ENCODE data around the gene CUX1.
"Not testable (repeated sequence)": the region's sequence is repeated elsewhere in the genome, so short reads cannot be mapped to it uniquely, and the experiment has no call there.

The CUX1 gene

DNA sequence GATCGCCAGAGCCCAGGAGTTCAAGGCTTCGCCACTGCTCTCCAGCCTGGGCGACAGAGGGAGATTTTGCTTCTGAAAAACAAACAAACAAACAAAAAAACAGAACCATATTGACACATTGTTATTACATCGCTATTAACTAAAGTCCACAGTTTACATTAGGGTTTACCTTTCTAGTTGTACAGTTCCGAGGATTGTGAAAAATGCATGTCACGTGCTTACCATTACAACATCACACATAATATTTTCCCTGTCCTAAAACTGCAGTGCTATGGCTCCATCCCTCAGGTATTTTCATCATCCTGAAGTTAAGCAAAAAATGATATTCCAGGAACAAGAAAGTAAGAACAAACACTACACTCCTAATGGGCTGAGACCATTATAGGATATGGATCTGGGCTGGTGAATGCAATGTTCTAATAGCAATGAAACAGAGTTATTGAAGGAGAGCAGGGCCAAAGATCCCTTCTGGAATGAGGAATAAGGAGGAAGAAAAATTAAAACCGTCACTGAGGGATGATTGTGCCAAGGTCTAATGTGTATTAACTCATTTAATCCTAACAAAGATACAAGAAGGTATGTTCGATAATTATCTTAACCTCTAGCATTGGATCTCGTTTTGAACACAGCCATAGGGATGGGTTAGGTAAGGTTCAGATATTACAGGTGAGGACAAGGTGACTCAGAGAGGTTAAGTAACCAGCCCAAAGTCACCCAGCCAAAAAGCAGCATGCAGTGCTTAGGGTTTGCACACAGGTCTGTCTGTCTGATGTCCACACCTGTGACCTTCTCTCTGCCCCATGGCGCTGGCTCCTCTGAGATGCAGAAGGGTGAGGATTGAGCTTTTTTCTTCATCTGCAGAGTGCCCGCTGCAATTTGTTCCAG is 14.0 kb upstream of the CUX1 start:
- no peak for DNase-seq (ENCODE audit: low spot score)

GRCh38 chr7:101804088-101804963 is 13.1 kb upstream of the CUX1 start:
- no peak for DNase-seq (ENCODE audit: low spot score)

GRCh38 chr7:101804967-101805366 is 12.5 kb upstream of the CUX1 start:
- DNase-seq (ENCODE audit: low spot score), result no peak

- no peak for DNase-seq (ENCODE audit: low spot score)
These were observed 4.8 kb upstream of the CUX1 start for GRCh38 chr7:101812595-101812994.

- no peak for DNase-seq (ENCODE audit: low spot score)
These were observed 3.9 kb upstream of the CUX1 start for GRCh38 chr7:101813402-101814019.

DNA sequence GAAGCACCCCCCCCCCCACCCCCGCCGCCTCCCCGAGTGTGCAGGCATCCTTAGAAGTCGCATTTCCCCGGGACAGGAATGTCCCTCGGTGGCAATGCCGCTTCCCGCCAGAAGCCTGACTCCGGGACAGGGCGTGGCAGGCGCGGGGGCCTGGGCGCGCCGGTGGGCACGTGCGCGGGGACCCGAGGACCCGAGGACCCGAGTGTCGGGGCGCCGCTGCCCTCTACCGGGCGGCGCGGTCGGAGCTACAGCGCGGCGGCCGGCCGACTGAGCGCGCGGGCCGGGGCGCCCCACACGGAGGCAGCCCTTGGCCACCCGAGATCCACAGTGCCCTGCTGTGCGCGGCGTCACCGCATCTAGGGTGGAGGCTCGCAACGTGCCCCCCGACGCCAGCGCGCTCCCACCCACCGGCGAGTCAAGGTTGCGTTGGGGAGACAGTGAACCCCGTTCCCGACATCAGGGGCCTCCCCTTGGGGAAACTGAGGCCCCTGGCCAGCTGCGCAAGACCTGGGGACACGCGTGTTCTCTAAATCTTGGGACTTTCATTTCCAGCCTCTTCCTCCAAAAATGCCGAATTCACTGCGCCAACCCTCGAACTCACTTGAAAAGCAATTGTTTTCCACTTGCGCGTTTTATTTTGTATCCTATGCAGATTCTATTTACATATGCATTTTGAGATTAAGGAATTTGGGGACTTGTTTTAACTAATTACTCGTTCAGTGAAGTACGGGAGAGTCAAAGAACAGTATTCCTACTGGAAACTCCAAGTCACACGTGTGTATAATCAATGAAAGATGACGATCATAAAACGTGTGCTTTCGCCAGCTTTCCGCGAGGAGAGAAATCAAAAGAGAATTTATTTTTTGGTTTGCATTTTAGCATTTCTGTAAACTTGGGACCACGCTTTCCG is 3.1 kb upstream of the CUX1 start:
- peak; percentile 81 for DNase-seq (ENCODE audit: low spot score)

DNA sequence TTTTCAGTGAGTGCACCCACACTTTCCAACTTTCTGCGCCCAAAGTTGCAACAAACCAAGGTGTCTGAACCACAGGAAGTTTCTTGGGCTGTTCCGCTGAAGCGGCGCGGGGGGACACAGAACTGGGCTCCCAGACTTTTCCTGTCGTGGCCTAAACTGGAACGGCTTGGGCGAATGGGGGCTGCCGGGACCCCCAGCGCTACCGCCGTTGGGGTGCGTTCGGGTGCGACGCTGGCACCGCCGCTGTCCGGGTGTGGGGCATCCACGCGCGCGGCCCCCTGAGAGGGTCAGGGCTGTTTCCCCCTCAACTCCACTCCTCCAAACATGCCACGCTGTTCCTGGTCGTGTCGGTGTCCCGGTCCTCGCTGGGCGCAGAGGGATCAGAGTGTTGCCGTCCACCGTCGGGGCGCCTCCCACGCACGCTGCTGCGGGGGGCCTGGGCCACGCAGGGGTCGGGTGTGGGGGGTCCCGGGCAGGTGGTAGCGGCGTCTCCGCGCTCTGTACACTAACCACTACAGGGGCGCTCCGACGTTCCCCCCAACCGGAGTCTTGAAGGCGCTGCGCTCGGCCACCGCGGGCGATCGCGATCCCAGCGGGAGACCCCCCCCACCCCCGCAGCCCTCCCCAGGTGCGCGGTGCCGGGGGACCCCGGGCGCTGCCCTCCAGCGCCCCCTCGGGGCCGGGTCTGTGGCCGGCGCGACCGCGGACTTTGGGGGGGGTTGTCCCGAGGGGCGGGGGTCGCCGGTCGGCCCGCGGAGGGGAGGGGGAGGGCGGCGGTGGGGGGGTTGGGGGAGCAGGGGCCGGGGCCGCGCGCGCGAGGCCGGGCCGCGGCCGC is 2.2 kb upstream of the CUX1 start:
- peak; percentile 84 for DNase-seq (ENCODE audit: low spot score)

DNA sequence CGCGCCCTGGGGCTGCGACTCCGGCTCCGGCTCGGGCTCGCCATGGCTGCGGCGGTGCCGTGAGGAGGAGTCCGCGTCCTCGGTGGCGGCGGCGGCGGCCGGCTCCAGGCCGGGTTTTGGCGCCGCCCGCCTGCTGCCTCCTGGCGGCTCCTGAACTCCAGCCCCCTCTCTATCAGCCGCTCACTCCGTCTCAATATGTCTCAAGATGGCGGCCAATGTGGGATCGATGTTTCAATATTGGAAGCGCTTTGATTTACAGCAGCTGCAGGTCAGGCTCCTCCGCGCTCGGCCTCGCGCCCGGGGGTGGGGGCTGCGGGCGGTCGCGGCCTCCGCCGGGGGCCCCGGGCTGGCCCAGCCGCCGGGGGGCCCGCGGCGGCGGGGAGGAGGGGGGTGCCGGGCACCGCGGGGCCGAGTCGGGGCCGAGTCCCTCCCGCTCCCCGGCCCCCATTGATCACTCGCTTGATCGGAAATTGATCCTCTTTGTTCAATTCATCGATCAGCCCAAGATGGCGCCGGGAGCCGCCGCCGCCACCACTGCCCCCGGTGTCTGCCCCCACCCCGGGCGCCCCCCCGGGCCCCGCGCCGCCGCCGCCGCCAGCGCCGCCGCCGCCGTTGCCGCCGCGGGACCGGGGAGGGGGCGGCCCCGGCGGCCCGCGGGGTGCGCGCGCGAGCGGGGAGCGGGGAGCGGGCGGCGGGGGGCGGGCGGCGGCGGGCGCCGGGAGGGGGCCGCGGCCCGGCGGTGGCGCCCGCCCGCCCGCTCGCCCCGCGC is 1.4 kb upstream of the CUX1 start:
- peak; percentile 85 for DNase-seq (ENCODE audit: low spot score)

- peak; percentile 61 for DNase-seq (ENCODE audit: low spot score)
These were observed 593 bp upstream of the CUX1 start for GRCh38 chr7:101816595-101817470.

GRCh38 chr7:101818287-101819071 is 1.1 kb downstream of the CUX1 start:
- no peak for DNase-seq (ENCODE audit: low spot score)

DNA sequence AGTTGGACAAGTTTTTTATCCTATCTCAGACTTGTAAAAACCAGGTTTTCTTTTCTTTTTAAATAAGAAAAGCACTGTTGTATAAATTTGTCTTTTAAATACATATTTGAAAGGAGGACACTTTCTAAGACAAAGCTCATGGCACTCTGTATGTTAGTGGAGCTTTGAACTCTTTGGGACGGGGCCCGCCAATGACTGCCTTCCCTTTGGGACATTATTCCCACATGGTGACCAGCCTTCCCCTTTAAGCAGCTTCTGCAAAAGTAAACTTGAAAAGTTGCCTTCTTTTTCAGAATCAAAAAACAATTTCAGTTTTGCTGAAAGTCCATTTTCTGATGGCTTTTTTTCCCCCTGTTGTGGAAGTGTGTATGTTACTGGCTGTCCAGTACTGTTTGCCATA is 1.8 kb downstream of the CUX1 start:
- DNase-seq (ENCODE audit: low spot score), result no peak

GRCh38 chr7:101819913-101820522 is 2.6 kb downstream of the CUX1 start:
- DNase-seq (ENCODE audit: low spot score), result no peak

DNA sequence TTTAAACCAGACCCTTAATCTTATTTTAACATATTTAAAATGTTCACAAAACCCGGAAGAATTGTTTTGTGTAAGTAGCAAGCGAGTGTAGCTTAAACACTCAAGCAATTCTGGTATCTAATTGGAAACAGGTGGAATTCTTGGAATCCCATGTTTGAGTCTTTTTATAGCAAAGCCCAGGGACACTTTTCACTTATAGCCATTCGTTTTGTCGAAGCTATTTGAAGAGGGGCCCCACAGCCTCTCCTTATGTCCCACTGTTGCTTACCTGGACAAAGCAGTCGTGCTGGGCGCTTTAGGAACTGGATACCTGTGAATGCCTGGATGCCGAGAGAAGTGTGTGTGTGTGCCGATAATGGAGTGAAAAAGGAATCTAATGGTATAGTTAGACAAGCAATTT is 3.3 kb downstream of the CUX1 start:
- no peak for DNase-seq (ENCODE audit: low spot score)

GRCh38 chr7:101822632-101823031 is 5.2 kb downstream of the CUX1 start:
- not testable (repeated sequence) for DNase-seq (ENCODE audit: low spot score)

DNA sequence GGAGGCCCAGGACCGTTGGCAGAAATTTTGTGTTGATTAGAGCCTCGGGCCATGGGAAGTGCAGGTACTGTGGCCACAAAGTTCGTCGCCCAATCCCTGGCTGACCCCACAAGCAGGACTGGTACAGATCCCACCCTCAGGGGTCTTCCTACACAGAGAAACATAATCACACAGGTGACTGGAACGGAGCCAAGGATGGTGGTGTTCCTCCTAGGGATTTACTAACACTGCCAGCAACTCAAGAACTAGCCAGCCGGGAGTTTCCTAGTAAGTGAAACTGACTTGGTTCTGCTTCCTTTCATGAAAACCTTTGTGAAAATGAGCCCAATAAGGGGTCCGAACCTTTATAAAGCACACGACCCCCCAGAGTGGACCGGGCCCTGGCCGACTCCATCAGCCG is 5.7 kb downstream of the CUX1 start:
- DNase-seq (ENCODE audit: low spot score), result no peak

DNA sequence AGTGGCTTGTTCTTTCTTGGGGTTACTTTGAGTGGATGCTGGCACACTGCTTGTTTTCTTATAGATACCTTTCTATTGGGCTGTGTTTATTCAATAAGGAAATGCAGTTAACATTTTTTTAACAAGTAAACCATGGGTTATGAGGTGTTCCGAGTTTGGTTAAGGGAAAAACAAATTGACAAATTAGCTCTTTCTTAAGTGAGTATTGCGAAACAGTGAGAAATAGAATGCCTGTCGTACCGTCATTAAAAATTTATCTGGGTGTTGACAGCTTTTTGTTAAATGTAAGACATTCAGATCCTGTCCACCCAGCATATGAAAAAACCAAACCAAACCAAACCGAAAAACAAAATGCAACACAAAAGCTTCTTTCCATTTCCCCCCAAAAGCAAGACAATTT is 6.2 kb downstream of the CUX1 start:
- no peak for DNase-seq (ENCODE audit: low spot score)

DNA sequence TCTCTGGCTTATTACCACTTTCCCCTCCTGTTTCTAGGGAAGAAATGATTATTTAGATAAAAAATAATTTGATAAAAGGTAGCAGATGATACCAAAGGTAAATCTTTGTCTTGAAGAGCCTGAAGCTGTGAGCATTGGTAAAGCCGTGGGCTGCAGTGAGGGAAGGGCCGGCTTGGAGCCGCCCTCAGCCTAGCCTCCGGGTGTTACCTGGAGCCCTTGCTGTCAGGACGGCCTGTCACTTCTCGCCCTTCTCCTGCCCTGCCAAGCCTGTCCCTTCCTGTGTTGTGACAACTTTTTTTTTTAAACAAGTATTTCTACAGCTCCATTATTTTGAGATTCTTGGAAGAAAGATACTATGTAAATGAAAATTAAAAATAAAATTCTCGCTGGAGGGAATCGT is 7.0 kb downstream of the CUX1 start:
- DNase-seq (ENCODE audit: low spot score), result no peak

Data from ecto neural progenitor cell (in vitro differentiated cells).